Left ventricle myocardium superior (tissue), 1 donor: ENCODE results near the gene EIF3B. TPM values are rescaled to one million over a fixed set of nuclear protein-coding genes. Genes with fewer than 3 reads are reported as not detected.
A peak's percentile ranks its signal among the peaks of the same experiment; 100 is the strongest.
"Not testable (repeated sequence)": the region's sequence is repeated elsewhere in the genome, so short reads cannot be mapped to it uniquely, and the experiment has no call there.

ENCODE experiments used
- ATAC-seq: fragments of 200-7000 bp; cut with Tn5 transposase; one replicate; pipeline ENCODE4 v1.9.1; 2020; ENCODE audit warnings: mild to moderate bottlenecking, moderate library complexity
- DNase-seq: peaks from one replicate; pipeline ENCODE4 v3.0.0-alpha.2; 2020
- intact Hi-C: fragments of 100-400 bp; cut with micrococcal nuclease; formaldehyde crosslinking; loops from one replicate; pipeline ENCODE4 v1.11.0; 2022
- total RNA-seq: library from RNA; stranded (reverse); fragmentation: NEBNext Ultra II Directional; extraction: Animal tissue kit (Norgen Biotek cat#: 25700); gene quantifications from one replicate; pipeline ENCODE4 v1.2.1, GENCODE V29; 2021
- donor health status: DM: no; HTN: yes; CAD: no; lungs with severe emphysema.

Gene EIF3B
- total RNA-seq, 1 donor from 2014 or later = 79.0 TPM

DNA sequence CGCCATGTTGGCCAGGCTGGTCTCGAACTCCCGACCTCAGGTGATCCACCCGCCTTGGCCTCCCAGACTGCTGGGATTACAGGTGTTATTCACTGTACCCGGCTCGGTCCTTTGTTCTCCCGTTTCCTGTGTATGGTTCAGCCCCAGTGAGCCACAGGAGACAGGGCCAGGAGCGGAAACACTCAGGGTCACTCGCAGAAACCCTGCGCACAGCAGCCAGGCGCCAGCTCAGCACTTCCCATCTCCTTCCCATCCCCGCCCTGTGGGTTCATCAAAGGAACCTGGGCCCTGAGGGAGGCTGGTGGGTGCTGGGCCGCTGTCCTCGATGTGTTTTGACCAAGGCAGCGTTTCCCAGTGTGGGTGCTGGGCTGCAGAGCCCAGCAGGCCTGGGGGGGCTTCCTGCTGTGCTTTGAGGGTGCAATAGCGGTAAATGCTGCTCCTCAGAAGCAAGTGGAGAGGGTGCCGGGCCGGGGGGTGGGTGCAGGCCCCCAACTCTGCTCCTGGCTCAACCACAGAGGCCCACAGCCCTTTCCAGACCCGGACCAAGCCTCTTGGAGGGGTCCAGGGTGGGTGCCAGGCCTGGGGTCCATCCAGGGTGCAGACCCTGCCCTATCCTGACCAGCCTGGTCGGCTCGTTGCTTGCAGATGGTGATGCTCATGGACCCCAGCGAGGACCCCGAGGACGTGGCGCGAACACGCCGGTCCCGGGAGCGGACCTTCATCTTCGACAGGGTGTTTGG, 33.4 kb downstream of the EIF3B start:
- ATAC-seq (peak; percentile 77), DNase-seq (peak; percentile 56)
- intact Hi-C loops = no loop called here

DNA sequence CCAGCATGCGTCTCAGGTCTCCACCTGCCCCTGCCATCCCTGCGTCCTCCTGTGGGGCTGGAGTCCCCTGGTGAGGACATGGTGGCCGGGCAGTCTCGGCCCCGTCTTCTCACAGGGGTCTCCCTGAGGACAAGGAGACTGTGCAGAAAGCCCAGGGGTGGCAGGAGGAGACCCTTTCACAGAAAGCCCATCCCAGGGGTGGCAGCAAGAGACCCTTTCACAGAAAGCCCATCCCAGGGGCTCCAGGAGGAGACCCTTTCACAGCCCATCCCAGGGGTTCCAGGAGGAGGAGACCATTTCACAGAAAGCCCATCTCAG, 34.0 kb downstream of the EIF3B start:
- ATAC-seq (no peak), DNase-seq (no peak)
- intact Hi-C loops = no loop called here

DNA sequence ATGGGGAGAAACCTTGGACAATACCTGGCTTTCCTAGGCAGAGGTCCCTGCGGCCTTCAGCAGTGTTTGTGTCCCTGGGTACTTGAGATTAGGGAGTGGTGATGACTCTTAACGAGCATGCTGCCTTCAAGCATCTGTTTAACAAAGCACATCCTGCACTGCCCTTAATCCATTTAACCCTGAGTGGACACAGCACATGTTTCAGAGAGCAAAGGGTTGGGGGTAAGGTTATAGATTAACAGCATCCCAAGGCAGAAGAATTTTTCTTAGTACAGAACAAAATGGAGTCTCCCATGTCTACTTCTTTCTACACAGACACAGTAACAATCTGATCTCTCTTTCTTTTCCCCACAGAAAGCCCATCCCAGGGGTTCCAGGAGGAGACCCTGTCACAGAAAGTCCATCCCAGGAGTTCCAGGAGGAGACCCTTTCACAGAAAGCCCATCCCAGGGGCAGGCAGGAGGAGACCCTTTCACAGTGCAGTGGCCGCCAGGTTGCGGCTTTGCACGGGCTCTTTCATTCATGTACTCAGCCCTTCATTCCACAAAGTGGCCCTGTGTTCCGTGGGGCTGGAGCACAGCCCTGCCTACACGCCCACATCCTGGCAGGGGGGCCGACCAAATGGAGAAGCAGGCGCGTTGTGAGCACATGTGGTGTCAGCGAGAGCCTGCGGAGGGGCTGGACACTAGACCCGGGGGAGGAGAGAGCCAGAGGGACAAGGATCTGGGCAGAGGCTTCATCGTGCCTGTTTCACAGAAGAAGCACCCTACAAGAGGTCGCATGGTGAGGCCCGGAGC, 35.6 kb downstream of the EIF3B start:
- peak; percentile 62 for DNase-seq
- ATAC-seq = peak; percentile 64

DNA sequence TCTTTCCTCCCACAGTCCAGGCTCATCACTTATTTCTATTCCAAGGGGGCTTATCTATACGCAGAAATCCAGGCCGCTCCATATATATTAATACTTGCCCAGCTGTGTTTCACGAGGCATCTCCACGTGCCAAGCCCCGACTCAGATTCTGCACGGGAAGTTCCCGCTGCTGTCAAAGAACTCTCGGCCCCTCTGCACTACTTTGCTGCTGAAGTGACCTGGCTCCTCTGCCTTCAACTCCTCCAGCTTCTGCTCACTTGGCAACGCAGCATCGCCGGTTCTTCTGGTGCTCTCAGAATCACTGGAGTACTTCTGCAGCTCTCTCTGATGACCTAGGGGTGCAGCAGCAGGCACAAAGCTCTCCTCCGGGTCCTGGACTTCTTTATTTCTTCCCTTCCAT, 39.1 kb downstream of the EIF3B start:
- intact Hi-C loops = no loop called here

More for the DNA sequence above, 35.6 kb downstream of the EIF3B start:
- intact Hi-C loops = not testable (repeated sequence)

DNA sequence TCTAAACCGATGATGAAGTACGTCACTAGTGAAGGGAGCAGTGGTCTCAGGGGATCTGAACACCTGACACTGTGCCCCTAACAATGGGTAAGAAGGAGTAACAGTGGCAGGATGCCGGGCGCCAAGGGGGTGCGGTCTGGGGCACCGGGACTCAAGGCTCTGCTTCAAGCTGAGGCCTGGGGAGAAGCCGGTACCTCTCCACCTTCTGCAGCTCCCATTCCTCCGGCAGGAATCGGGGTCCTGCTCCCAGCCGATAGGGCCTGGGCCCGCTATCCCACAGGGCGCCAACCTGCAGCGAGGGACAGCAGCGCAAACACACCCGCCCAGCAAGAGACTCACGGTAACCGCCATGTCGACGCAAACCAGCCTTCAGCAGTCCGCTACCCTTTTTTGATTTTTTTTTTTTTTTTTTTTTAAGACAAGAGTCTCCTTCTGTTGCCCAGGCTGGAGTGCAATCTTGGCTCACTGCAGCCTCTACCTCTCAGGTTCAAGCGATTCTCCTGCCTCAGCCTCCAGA, 40.0 kb downstream of the EIF3B start:
- ATAC-seq = no peak
- DNase-seq = no peak
- intact Hi-C loops = no loop called here

More for the DNA sequence above, 39.1 kb downstream of the EIF3B start:
- ATAC-seq (no peak), DNase-seq (no peak)

DNA sequence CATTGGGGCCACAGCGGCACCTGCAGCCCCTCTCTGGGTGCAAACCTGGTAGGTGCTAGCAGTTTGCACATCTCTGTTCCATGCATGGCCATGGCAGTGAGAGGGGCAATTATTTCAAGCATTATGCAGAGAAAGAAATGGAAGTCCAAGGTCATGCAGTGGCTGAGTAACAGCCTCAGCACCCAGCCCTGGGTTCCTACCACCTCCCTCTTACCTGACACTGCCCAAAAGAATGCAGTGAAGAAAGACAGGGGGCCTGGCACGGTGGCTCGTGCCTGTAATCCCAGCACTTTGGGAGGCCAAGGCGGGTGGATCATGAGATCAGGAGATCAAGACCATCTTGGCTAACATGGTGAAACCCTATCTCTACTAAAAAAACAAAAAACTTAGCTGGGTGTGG, 43.9 kb downstream of the EIF3B start:
- intact Hi-C loops = no loop called here
- ATAC-seq (no peak), DNase-seq (no peak)

DNA sequence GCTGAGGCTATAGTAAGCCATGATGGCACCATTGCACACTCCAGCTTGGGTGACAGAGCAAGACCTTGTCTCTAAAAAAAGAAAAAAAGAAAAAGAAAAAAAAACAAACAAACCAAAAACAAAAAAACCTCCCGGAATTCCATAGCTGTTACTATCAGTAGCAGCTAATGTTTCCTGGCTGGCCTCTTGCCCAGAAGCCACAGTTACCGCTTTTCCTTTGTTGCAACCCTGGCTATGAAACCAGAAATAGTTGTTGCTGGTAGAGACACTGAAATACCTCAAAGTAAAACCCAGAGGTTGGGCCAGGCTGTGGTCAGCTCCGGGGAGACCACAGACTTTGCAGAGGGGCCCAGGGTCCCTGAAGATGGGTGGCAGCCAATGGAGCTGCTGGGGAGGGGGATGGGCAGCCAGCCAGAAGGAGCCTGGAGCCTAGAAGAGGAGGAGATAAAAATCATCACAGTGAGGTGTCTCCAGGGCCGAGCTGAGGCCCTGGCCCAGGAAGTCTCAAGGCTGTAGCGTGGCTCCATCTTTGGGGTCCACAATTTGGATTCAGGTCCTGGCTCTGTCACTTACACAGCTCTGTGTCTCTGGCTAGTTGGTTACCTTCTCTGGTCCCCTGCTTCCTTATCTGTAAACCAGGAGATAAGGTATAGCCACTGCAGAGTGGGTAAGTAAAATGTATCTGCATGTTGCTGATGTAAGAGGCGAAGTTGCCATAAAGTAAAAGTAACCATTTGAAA, 45.4 kb downstream of the EIF3B start:
- intact Hi-C loops = no loop called here
- peak; percentile 6 for ATAC-seq
- DNase-seq = peak; percentile 74

DNA sequence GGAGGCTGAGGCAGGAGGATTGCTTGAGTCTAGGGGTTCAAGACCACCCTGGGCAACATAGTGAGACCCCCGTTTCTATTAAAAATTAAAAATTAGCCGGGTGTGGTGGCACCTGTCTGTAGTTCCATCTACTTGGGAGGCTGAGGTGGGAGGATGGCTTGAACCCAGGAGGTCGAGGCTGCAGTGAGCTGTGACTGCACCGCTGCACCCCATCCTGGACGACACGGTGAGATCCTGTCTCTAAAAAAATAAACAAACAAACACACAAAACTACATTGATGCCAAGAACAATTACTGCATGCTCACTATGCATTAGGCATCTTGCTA, 48.0 kb downstream of the EIF3B start:
- ATAC-seq (no peak), DNase-seq (peak; percentile 14)
- intact Hi-C loops = no loop called here

DNA sequence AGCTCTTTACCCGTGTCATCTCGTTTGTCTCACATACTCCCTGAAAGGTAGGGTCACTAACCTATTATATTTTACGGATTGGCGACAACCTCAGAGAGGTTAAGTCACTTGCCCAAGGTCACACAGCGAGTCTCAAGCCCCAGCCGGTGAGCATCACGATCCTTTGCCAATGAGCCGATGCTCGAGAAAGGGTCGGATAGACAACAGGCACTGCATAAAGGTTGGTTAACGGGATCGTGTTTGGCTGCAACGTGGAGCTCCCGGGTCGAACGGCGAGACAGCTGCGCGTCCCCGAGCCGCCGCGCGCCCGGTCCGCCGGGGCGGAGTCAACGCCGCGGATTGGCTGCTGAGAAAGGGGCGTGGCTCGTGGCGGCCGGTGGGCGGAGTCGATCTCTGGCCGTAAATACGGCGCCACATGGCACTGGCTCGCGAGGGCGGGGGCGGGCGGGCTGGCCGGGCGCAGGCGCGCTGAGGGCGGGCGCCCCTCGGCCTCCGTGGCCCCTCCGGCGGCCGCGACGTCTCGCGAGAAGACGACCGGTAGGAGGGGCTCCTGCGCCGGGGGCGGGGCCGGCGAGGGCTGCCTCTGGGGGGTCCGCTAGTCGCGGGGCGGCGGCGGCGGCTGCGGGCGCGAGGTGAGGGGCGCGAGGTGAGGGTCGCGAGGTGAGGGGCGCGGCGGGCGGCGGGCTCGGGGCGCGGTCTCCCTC, 48.5 kb downstream of the EIF3B start, which contains the start of gene CHST12:
Gene CHST12 (plus strand): TSS at position 598 of the 704 bp plus-strand sequence. CDS start 29,029 bp downstream, outside the sequence.
- intact Hi-C loops = no loop called here
- ATAC-seq (peak; percentile 90), DNase-seq (peak; percentile 97)

DNA sequence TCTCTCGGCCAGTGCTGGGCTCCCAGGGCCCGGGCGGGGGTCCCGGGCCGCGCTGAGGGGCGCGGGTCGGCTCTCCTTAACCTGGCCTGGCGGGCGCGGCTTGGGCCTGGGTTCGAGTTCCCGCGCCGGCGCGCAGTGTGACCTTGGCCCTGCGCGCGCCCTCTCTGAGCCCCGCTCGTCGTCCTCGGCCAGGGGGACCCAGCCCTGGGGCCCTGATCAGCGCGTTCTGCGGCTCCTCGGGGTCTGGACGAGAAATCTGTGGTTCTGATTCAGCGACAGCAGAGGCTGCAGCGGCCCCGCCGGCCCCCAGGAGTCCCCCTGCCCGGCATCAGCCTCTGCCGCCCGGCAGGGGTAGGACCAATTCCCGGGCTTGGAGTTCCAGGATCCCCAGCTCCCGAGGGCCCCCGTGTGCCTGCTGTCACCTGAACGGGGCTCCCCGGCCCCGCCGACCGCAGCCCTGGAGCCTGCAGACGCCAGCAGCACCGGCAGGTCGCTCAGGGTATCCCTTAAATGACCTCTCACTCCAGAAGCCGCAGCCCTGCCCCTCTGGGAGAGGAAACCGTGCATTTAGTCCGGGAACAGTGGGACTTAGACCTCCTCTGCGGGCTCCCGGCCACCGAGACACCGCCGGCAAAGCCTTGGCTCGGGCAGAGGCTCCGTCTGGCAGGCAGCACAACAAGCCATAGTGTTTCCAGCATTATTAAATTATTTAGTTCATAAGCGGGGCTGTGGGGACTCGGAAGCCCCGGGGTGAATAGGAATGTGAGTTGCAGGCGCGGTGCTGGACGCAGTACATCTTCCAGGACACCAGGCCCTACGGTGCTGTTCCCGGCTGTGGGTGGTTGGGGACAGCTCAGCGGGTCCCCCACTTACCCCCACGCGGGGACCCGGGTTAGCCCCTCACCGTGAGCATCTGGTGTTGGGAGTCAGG, 49.4 kb downstream of the EIF3B start:
- intact Hi-C loops = no loop called here
- ATAC-seq (peak; percentile 29), DNase-seq (peak; percentile 59)

DNA sequence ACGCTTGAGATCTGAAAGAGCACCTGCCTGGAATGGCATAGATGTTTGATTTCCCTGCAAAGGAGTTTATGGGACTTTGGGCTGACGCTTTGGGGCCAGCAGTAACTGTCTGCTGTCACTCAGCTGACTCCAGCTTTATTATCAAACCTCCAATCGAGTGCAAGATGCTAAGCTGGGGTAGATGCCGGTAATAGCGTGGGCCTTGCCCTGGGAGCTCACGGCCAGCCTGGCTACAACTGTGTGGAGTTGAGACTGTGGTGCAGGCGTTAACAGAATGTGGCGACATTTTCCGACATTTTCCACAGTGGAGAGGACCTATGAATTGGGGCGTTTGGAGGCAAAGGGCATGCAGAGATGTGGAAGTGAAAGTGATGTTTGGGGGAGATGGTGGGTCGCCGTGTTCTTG, 50.1 kb downstream of the EIF3B start:
- DNase-seq = no peak
- intact Hi-C loops = no loop called here
- ATAC-seq = no peak

DNA sequence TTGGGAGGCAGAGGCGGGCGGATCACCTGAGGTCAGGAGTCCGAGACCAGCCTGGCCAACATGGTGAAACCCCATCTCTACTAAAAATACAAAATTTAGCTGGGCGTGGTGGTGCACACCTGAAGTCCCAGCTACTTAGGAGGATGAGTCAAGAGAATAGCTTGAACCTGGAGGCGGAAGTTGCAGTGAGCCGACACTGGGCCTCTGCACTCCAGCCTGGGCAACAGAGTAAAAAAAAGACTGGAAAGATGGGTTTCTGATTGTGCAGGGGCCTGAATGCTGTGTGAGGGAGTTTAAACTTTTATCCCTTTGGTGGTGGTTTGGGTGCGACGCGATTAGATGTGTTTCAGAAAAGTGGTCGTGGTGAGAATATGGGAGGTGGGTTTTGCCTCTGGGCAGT, 50.6 kb downstream of the EIF3B start:
- DNase-seq (no peak), ATAC-seq (no peak)
- intact Hi-C loops = no loop called here

DNA sequence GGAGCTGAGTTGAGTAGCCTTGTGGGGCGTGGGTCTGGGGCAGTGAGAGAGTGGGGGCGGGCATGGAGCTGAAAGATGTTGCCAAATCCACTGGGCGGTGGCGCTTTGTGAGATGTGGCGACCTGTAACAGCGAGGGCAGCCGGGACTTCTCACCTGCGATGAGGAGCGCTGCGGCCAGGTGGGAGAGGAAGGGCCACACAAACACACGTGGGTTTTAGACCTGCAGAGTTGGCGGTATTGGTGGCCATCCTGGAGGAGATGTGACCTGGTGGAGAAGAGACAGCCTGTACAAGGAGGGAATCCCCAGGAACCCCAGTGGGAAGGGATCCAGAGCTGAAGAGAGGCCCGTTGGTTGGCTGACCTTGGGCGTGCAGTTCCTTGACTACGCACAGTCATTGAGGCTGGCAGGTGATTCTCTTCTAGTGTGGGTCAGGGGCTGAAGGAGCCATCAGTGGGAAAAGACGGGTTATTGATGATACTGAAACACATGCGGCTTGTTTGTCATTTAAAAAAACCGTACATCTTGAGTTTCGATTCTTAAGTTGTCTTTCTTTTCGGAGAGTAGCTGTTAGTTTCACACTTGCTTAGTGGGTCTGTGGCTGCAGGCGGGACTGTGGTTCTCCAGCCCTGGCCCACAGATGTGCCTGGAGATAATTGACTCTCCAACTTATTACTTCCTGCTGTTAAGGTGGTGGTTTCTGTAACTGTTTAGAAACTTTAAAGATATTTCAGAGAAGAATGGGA, 51.1 kb downstream of the EIF3B start:
- no peak for DNase-seq
- intact Hi-C loops = no loop called here
- ATAC-seq = no peak

DNA sequence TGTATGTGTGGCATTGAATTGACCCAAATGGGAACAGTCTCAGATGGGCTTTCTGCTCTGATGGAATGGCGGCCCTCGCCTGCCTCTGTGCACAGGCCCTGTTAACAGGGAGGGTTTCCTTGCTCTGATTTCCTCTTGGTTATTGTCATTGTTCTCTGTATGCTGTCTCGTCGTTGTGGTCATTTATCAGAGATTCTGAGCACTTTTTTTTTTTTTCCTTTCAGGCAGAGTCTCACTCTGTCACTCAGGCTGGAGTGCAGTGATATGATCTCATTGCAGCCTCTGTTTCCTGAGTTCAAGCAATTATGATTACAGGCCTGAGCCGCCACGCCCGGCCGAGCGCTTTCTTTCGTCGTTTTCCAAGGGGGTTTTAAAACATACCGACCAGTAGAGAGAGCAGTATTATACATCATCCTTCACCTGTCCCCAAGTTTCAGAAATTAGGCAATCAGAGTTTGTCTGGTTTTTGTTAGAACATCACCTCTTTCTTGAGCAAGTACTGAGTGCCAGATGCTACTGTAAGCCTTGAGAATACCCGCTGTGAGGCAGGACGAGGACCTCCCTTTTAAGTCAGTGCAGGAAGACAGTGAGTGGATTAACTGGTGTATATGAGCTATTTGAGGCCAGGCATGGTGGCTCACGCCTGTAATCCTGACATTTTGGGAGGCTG, 55.3 kb downstream of the EIF3B start:
- DNase-seq (no peak), ATAC-seq (peak; percentile 38)
- intact Hi-C loops = no loop called here

DNA sequence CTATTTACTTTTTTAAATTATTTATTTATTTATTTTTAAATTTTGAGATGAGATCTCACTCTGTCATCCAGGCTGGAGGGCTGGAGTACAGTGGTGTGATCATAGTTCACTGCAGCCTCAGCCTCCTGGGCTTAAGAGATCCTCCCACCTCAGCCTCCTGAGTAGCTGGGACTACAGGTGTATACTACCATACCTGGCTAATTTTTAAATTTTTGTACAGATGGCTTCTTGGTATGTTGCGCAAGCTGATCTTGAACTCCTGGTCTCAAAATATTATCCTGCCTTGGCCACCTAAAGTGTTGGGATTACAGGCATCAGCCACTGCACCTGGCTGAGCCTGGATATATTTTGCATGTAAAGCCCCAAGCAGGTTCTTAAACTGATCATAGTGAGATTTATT, 56.4 kb downstream of the EIF3B start:
- DNase-seq = no peak
- ATAC-seq = no peak
- intact Hi-C loops = no loop called here

DNA sequence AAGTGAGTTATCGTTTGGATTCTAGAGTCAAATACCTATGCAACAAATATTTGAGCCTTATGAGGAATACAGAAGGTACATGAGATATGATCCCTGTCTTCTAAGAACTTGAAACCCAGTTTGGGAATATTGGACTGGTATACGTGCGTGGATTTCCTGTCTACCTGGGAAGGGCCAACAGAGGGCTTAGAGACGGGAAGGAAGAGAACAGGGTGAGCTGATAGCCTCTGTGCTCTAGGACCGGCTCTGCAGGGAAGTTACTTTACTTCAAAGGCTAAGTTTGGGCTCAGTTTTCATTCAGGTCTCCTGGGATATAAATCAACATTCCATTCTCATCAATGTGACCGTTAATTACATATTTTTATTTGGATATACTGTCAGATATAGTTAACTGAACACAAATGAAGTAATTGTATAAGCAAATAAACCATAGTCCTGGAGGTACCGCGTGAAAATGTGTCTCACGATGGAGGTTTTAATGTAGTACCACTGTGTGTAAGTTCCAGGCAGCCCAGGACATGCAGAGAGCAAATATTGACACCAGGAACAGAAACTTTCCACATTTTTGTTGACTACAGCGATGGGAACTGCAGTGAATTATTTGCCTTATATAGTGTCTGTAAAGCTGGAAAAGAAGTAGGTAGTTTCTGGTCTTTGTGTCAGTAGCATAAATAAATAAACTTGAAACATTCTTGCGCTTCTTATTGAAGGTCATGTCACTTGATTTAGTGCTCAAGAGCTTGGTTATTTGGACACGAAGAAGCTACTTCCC, 57.4 kb downstream of the EIF3B start:
- DNase-seq = no peak
- ATAC-seq = peak; percentile 42
- intact Hi-C loops = no loop called here
